GM12872 (cell line): ENCODE data around the gene TBC1D1.

Source experiments
- TF ChIP-seq, protein P1 (sequence below): IDR thresholded peaks from 3 replicates; pipeline ENCODE4 v1.5.1; 2011; ENCODE audit warnings: low read depth, mild to moderate bottlenecking, low read length, moderate library complexity; ENCODE audit not compliant: insufficient read depth

TBC1D1 gene

DNA sequence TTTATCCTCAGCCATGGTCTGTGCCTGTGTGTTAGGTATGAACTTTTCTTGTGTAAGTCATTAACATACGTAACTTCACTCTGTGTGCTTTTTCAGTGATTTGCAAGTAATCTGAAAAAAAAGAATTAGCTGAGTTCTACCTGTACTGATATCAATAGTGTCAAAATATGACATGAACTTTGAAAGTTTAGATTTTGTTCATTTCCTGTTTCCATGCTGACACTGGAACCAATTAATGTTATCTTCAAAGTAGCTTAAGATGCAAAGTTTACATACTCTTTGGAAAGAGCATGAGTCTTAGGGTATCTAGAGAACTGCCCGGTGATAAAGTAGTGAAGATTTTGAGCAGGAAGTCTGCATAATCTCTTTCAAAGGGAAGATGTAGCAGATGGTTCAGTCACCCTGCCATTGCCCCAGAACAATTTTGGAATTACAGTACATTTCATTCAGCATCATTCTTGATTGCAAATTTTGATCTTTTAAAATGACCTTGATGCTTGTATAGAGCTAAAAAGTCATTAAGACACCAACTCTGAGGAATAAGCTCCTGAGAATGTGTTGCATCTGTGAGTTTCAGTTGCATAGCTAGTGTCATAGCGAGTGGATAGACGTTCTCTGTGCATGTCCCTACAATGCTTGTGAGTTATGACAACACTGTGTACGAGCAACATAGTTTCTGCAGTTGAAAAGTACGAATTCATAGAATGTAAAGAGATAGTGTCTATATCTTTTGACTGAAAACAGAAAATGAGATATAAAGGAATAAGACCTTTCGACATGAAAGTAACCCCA is 199.8 kb downstream of the TBC1D1 start:
- TF ChIP-seq, protein P1, sequence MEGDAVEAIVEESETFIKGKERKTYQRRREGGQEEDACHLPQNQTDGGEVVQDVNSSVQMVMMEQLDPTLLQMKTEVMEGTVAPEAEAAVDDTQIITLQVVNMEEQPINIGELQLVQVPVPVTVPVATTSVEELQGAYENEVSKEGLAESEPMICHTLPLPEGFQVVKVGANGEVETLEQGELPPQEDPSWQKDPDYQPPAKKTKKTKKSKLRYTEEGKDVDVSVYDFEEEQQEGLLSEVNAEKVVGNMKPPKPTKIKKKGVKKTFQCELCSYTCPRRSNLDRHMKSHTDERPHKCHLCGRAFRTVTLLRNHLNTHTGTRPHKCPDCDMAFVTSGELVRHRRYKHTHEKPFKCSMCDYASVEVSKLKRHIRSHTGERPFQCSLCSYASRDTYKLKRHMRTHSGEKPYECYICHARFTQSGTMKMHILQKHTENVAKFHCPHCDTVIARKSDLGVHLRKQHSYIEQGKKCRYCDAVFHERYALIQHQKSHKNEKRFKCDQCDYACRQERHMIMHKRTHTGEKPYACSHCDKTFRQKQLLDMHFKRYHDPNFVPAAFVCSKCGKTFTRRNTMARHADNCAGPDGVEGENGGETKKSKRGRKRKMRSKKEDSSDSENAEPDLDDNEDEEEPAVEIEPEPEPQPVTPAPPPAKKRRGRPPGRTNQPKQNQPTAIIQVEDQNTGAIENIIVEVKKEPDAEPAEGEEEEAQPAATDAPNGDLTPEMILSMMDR = no peak

DNA sequence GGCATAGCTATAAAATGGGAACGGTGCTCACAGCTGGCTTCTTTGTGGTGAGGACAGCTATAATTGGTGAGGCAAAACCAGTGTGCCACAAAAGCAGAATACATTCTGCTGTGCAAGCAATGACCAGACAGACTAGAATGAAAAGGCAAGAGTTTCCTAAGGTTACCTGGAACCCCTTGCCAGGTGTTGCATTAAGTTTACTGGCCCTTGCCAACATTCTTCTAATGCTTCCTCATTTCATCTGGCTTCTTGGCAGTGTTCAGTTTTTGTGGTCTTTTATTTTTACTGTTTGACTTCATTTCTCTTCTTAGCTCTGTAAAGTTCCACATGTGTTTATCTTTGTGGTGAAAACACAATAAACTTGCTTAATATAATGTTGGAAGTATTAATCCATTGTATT is 200.8 kb downstream of the TBC1D1 start:
- TF ChIP-seq, protein P1 = no peak

GRCh38 chr4:38092701-38093100 is 201.8 kb downstream of the TBC1D1 start:
- TF ChIP-seq, protein P1 = no peak

GRCh38 chr4:38094419-38094818 is 203.5 kb downstream of the TBC1D1 start:
- TF ChIP-seq, protein P1 = no peak

GRCh38 chr4:38095691-38096090 is 204.8 kb downstream of the TBC1D1 start:
- TF ChIP-seq, protein P1 = no peak

- TF ChIP-seq, protein P1 = no peak
Measured at GRCh38 chr4:38097818-38098217, 206.9 kb downstream of the TBC1D1 start.

DNA sequence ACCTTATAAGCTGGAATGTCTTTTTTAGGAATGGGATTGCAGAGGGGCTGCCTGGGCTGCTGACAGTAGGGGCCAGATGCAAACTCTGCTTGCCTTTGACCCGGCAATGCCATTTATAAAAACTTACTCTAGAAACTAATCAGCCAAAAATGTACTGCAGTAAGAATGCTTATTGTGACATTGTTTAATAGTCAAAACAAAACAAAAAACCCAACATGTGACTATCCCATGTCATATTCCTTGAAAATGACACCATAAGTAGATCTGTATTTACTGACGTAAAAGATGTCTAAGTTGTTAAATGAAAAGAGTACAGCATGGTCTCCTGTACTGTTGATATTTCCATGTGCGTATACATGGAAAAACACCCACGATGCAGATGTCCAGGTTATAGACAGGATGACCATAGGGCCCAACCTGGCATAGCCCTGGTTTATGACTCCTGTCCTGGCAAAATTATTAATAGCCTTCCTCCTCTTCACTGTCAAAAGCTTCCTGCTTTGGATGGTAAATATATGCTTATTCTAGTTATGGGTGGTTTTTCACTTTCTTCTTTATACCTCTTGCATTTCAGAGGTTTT is 208.2 kb downstream of the TBC1D1 start:
- TF ChIP-seq, protein P1 = no peak
